DMS 273 treated with DMSO at 0.1 percent for 48 hours (cell line): ENCODE data around the gene IFITM1.
"Not testable (repeated sequence)": the region's sequence is repeated elsewhere in the genome, so short reads cannot be mapped to it uniquely, and the experiment has no call there.

ENCODE experiments used
- DNase-seq: peaks from one replicate; lab custom pipeline; 2025; lab: John Stamatoyannopoulos, UW

The IFITM1 gene

DNA sequence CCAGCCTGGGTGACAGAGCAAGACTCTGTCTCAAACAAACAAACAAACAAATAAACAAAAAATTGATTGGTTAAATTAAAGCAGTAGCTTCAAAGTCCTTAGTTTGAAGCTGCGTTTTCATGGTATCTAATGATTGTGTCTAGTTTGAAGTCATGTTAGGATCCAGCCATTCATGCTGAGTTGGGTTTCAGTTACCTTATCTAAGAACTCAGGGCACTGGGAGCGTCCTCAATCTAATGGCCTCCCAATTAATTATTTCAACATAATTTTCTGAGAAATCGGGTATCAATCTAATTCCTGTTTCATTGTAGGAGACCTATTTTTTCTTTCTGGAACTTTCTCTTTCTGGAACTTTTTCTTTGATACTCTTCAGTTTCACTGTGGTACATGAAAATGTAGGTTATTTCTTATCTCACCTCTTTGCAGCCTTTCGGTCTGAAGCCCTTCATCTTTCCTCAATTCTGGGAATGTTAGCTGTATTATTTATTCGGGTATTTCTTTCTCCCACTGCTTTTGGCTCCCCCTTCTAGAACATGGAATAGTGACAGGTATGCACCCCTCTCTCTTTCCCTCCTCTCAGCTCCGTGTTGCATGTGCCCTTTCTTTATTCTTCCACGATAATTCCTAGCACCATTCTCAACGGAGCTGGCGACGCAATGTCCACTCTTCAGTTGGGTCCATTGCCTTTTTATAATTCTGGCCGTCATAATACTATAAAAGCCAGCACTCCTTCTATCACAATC is 31.2 kb downstream of the IFITM1 start:
- DNase-seq = no peak

DNA sequence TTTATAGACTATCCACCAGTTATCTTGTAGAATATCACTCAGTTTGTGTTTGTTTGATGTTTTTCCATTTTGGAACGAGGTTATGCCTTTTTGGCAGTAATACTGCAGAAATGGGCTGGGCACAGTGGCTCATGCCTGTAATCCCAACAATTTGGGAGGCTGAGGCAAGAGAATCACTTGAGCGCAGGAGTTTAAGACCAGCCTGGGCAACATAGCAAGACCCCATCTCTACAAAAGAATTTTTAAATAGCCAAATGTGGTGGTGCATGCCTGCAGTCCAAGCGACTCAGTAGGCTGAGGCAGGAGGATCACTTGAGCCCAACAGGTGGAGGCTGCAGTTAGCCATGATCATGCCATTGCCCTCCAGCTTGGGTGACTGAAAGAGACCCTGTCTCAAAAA is 32.7 kb downstream of the IFITM1 start:
- no peak for DNase-seq

DNA sequence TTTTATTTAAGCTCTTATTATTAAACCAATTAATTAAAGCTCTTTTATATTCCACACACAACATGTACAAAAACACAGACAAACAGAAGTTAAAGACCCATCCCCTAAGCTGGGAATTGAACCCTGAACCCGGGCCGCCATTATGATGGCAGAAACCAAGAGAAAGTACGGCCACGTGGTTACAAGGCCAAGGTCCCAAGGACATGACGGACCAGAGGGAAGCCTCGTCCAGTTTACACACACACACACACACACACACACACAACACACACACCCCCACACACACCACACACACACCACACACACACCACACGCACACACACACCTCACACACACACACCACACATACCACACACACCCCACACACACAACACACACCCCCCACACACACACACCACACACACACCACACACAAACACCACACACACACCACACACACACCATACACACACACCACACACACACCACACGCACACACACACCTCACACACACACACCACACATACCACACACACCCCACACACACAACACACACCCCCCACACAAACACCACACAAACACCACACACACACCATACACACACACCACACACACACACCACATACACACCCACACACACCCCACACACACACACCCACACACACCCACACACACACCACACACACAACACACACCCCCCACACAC is 35.6 kb downstream of the IFITM1 start:
- DNase-seq = not testable (repeated sequence)

DNA sequence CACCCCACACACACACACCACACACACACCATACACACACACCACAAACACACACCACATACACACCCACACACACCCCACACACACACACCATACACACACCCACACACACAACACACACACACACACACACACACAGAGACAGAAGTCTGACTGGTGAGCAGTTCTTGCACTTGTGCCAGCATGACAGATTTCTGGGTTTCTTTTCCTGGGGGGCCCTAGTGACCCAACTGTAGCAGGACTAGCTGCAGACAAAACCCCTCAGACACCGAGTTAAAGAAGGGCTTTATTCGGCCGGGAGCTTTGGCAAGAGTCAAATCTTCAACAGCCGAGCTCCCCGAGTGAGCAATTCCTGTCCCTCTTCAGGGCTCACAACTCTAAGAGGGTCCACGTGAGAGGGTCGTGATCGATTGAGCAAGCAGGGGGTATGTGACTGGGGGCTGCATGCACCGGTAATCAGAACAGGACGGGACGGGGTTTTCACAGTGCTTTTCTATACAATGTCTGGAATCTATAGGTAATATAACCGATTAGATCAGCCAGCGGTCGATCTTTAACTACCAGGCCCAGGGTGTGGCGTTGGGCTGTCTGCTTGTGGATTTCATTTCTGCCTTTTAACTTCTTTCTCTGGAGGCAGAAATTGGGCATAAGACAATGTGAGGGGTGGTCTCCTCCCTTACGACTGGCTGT is 36.3 kb downstream of the IFITM1 start:
- DNase-seq = not testable (repeated sequence)

DNA sequence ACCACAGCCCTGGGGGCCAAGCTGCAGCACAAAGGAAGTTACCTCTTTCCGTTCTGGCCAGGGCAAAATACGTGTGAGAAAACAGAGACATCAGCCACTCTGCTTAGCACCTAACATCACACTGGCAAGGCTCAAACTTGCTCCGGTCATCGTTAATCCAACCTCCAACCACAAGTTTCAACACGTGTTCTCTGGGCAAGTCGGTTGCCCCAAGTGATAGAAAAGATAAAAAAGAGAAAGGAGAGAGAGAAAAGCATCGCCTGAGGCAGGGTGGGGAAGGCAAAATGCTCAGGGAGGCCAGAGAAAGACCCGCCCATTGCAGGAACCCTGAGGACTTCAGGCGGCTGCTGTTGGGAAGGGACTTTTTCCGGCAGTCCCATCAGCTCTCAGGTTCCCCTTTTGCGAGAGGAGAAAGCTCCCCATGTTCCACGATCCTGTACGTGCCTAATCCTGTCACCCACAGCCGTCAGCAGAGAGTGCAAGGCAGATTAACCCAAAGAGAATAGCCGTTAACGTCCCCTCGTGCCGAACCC is 36.9 kb downstream of the IFITM1 start:
- no peak for DNase-seq

DNA sequence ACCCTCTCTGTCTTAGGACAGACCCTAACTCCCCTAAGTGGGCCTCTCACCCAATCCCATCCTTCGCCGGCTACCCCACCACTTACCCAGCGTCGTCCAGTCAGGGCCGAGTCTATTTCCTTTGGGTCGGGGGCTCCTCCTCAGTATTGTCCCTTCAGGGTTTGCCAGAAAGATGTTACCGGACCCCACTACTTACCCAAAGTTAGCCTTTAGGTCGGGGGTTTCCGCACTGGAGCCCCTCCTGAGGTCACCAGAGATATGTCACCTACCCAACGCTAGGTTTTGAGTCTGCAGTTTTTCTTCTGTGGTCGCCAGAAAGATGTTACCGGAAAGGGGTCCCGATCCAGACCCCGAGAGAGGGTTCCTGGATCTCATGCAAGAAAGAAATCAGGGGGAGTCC is 37.6 kb downstream of the IFITM1 start:
- no peak for DNase-seq

DNA sequence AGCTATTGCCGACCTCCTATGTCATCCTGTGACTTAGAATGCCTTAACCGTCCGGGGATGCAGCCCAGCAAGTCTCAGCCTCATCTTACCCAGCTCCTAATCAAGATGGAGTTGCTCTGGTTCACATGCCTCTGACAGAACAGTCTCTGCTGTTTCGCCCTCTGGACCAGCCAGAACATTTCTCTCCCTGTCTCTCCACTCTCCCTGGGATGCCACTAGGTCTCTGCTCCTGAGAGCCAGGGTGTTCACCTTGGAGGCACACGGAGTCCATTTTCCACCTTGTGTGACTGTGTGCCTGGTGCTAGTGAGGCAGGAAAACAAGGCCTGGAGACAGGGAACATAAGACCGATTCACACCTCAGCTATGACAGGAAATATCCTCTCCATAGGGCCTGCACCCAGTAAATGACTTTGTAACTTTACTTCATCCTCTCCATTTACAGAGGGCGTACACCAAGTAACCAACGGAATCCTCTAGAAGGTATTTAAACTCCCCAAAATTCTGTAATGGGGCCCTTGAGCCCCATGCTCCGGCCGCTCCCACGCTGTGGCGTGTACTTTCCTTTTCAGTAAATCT is 38.7 kb downstream of the IFITM1 start:
- DNase-seq = no peak

DNA sequence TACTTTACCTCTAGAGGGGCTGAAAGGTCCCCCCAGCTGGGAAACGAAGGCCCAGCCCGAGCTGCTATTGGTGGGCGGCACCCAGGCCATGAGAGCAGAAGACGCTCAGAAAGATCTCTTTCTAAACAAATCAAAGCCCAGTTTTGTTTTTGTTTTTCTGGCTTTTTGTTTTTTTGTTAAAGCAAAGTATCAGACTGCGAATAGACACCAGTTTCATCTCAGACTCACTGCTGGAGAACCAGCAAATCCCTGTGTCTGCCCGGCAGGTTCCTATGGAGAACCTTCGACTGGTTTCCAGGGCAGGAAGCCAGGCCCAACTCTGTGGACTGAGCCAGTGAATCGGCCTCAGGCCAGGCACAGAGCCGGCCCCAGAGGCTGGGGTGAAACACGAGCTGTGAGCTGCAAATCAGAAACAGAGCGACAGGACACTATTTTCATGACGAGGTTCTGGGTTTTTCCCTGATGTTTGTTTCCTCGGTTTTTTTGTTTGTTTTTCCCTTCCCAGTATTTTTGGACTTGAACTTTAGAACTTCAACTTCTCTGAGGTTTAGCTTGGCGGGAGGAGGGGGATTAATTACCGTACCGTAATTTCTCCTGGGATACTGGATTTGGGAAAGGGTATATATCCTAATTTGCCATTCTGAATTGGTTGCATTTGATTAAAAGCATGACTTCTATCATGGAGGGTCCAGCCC is 39.5 kb downstream of the IFITM1 start:
- DNase-seq = no peak

DNA sequence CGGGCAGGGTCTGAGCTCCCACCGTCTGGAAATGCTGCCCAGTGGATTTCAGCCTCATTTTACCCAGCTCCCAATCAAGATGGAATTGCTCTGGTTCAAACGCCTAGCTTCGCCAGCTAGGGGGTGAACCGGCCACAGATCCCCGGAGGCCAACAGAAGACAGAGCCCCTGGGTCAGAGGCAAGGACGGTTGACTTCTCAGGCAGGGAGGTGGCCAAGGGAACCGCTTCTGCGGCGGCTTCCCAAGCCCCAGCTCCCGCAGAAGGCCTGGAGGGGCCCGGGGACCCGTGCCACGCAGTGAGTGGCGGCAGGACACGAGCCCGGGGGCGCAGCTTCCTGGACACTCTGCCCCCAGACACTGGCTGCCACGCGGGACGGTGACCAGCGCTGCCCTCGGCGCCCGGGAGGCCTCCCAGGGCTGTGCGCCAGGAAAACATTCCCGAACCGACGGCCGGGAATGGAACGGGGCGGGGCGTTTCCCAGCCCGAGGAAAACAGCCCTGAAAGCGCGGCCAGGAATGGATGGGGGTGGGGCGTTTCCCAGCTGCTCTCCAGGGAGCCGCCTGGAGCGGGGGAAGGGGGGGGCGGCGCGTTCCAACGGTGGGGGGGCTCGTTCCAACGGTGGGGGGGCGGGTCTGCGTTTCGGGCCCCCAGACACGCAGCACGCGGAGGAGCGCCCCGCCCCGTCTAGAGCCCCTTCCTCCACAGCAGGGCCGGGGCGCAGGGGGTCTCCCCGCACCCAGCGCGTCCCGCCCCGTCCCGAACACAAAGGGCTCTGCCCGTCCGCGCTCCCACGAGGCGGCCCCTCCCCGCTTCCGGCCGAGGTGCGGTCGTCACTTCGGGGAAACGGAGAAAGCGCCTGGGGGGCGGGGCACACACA is 42.0 kb downstream of the IFITM1 start:
- DNase-seq = peak; percentile 5

DNA sequence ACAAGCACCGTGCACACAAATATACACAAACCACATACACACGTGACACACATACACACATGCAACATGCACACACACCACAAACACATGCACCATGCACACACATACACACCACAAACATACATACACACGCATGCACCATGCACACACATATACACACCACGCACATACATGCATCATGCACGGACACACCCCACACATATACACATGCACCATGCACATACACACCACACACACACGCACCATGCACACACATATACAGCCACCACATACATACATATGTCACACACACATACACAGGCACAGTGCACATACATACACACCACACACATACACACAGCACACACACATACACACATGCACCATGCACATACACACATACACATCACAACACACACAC is 42.8 kb downstream of the IFITM1 start:
- DNase-seq = no peak

DNA sequence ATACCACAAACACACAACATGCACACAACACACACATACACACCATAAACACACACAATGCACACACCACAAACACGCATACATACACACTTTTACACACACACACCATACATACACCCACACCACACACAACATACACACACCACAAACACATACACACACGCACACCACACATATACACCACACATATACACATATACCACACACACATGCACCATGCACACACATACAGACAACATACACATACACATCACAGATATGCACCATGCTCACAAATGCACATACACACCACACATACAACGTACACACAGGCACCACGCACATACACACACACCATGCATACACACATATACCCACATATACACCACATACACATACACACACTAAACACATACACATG is 43.7 kb downstream of the IFITM1 start:
- DNase-seq = no peak

DNA sequence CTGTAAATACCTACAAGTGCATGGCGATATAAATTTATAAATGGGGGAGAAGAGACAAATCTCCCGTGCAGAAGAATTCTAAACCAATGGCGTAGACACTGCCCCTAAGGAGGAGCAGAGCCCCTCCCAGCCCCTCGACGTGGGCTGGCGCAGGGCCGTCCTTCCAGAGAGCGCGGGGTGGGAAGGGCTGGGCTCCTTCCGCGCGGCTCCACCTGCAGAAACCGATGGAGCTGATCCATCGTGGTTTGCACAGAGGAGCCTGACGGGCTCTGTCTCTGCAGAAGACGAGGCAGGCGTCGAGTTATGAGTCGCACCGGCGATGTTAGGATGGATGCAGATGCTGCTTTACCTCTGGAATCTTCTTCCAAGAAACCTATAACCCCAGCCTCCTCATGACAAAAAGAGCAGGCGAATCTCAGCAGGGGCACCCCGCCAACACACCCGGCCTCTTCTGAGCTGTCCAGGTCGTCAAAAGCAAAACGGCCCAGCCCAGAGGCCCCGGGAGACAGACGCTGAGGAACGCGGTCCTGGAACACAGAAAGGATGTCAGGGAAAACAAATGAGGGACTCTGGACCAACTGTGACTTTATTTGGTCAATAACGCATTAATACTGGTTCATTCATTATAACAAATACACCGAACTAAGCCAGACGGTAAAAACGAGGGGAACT is 44.4 kb downstream of the IFITM1 start:
- DNase-seq = no peak

DNA sequence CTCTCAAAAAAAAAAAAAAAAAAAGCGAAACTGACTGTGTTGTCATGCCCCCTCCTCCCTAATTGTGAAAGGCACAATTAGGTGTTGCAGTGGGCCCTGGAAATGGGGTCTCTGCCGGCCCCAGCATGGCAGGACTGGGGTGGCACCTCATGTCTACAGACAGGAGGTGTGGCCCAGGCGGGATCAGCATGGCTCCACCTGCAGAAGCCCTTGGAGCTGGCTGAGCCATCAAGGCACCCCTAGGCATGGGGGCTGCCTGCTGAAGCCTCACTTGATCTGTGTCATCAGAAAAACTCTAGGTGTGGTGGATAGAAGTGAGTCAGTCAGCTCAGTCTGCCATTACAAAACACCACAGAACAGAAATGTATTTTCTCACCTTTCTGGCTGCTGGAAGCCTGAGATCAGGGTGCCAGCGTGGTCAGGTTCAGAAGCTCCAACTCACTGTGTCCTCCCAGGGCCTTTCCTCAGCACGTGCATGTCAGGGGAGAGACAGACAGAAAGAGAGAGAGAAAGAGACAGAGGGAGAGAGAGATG is 45.4 kb downstream of the IFITM1 start:
- no peak for DNase-seq

DNA sequence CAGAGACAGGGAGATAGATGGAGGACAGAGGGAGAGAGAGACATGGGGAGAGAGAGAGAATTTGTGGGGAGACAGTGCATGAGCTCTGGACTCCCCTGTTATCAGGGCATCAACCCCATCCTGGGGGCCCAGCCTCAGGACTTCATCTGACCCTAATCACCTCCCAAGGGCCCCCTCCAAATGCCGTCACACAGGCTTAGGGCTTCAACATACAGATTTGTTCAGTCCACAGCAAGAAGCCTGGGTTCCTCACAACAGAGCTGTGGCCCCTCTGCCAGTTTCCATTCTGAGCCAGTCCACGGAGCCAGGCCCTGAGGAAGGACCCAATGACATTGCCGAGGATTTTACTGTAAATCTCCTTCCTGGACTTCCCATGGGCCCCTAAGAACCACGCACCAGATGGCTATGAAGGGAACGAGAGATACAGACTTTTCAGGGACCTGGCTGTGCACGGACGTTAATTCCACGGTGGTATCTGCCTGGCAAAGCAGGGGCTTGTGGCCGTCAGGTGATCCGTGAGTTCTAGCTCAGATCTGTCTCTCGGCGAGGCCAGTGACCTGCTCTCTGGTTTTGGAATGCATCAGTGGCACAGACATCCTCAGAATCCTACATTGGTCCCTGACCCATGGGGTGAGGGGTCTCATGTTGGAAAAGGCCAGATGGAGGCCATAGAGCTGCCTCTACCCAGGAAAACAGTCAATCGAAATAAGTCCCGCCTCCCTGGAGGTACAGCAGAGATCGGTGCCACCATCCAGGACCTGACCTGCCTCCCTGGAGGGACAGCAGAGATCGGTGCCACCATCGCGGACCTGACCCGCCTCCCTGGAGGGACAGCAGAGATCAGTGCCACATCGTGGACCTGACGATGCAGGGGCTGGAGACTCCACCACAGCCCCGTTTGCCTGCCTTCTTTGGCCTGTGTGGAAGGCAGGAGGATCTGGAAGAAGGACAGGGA is 46.8 kb downstream of the IFITM1 start:
- DNase-seq = no peak

DNA sequence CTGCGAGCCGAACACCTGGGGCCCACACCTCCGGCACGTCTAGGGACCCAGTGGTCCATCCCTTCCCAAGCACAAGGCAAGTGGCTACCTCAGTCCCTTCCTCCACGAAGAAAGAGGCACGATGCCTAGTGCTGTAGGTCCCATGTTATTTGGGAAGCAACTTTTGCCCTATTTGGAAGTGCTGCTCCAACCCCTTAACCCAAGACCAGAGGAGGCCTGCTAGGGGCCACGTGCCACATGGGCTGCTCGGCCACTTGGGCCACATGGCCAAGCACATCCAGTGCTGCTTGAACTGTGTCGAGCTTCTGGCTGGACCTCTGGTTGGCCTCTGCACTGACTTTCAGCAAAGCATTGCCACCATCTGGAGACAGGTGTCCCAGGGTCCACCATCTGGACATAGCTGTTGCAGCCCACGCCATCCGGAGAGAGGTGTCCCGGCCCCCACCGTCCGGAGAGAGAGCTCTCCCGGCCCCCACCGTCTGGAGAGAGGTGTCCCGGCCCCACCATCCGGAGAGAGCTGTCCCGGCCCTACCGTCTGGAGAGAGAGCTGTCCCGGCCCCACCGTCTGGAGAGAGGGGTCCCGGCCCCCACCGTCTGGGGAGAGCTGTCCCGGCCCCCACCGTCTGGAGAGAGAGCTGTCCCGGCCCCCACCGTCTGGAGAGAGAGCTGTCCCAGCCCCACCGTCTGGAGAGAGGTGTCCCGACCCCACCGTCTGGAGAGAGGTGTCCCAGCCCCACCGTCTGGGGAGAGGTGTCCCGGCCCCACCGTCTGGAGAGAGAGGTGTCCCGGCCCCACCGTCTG is 49.0 kb downstream of the IFITM1 start:
- DNase-seq = no peak

DNA sequence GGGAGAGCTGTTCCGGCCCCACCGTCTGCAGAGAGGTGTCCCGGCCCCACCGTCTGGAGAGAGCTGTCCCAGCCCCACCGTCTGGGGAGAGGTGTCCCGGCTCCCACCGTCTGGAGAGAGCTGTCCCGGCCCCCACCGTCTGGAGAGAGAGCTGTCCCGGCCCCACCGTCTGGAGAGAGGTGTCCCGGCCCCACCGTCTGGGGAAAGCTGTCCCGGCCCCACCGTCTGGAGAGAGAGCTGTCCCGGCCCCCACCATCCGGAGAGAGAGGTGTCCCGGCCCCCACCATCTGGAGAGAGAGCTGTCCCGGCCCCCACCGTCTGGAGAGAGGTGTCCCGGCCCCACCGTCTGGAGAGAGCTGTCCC is 49.6 kb downstream of the IFITM1 start:
- not testable (repeated sequence) for DNase-seq

DNA sequence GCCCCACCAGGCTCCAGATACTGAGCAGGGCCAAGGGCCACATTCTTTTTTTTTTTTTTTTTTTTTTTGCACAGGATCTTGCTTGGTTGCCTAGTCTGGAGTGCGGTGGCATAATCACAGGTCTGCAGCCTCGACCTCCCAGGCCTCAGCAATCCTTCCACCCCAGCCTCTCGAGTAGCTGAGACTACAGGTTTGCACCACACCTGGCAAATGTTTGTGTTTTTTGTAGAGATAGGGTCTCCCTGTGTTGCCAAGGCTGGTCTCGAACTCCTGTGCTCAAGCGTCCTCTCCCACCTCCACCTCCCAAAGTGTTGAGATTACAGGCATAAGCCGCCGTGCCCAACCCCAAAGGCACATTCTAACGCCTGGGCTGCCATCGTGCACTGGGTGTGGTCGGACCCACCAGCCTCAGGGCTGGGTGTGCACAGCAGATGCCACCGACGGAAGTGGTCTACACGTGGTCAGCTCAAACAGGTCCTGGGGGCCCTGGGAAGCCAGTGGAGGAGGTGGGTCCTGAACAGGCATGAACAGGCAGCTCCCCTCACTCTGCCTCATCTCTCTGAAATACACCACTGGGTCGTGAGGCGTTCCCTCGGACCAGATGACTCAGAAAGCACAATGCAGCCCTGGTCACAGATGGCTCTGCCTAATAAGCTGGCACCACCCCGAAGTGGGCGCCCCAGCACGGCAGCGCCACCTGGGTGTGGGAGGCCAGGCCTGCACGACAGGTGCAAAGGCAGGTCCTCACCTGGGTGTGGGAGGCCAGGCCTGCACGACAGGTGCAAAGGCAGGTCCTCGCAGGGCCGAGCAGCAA is 50.3 kb downstream of the IFITM1 start:
- no peak for DNase-seq
